Astrocyte (in vitro differentiated cells and primary cell): ENCODE measurements around the gene ZNF597. TPM values are rescaled to one million over a fixed set of nuclear protein-coding genes. Genes with fewer than 3 reads are reported as not detected.

Experiments
- DNase-seq: peaks from one replicate; pipeline ENCODE4 v3.0.0-alpha.2; 2010; ENCODE audit warnings: low read depth
- FAIRE-seq: peaks from 2 replicates; lab custom pipeline; 2011; peaks lifted over from hg19 to GRCh38; lab: Jason Lieb, UNC
- H2AFZ ChIP-seq: 2 replicates; pipeline ENCODE4 v1.6.0; 2012; ENCODE audit warnings: low read depth, low read length, inconsistent platforms
- H3K27ac ChIP-seq: 2 replicates; pipeline ENCODE4 v1.5.1; 2011; ENCODE audit warnings: low read depth, low read length, inconsistent platforms
- H3K27me3 ChIP-seq: 2 replicates; pipeline ENCODE4 v1.6.0; 2011; ENCODE audit warnings: low read length, inconsistent platforms; ENCODE audit not compliant: insufficient read depth
- H3K36me3 ChIP-seq: 2 replicates; pipeline ENCODE4 v1.5.1; 2011; ENCODE audit warnings: low read length, inconsistent platforms; ENCODE audit not compliant: insufficient read depth
- H3K4me1 ChIP-seq: 2 replicates; pipeline ENCODE4 v1.5.1; 2011; ENCODE audit warnings: low read length, inconsistent platforms; ENCODE audit not compliant: insufficient read depth
- H3K4me2 ChIP-seq: 2 replicates; pipeline ENCODE4 v1.6.0; 2012; ENCODE audit warnings: low read length, inconsistent platforms
- H3K4me3 ChIP-seq: 2 replicates; pipeline ENCODE4 v1.5.1; 2011; ENCODE audit warnings: low read depth, mild to moderate bottlenecking, low read length, inconsistent platforms; ENCODE audit not compliant: insufficient read depth
- H3K79me2 ChIP-seq: 2 replicates; pipeline ENCODE4 v1.6.0; 2012; ENCODE audit warnings: mild to moderate bottlenecking, low read length, inconsistent platforms; ENCODE audit not compliant: insufficient read depth
- H3K9ac ChIP-seq: 2 replicates; pipeline ENCODE4 v1.6.0; 2012; ENCODE audit warnings: mild to moderate bottlenecking, low read length, inconsistent platforms
- H3K9me3 ChIP-seq: 2 replicates; pipeline ENCODE4 v1.5.1; 2012; ENCODE audit warnings: low read depth, mild to moderate bottlenecking, low read length, inconsistent platforms; ENCODE audit not compliant: insufficient read depth
- H4K20me1 ChIP-seq: 2 replicates; pipeline ENCODE4 v1.6.0; 2012; ENCODE audit warnings: low read length, inconsistent platforms; ENCODE audit not compliant: insufficient read depth
- H3K27ac Mint-ChIP-seq: one replicate; pipeline ENCODE4 v1.8.0; 2021; ENCODE audit warnings: mild to moderate bottlenecking, mixed read lengths; ENCODE audit not compliant: unreplicated experiment
- H3K27me3 Mint-ChIP-seq: one replicate; pipeline ENCODE4 v1.8.0; 2021; ENCODE audit warnings: low read depth, mixed read lengths; ENCODE audit not compliant: unreplicated experiment
- H3K36me3 Mint-ChIP-seq: one replicate; pipeline ENCODE4 v1.8.0; 2021; ENCODE audit warnings: low read depth, mixed read lengths; ENCODE audit not compliant: unreplicated experiment
- H3K4me1 Mint-ChIP-seq: one replicate; pipeline ENCODE4 v1.8.0; 2021; ENCODE audit warnings: low read depth, mixed read lengths; ENCODE audit not compliant: unreplicated experiment
- H3K4me3 Mint-ChIP-seq: one replicate; pipeline ENCODE4 v1.8.0; 2021; ENCODE audit warnings: mild to moderate bottlenecking, moderate library complexity, mixed read lengths; ENCODE audit not compliant: unreplicated experiment
- H3K9me3 Mint-ChIP-seq: one replicate; pipeline ENCODE4 v1.8.0; 2021; ENCODE audit warnings: mild to moderate bottlenecking, mixed read lengths; ENCODE audit not compliant: unreplicated experiment
- EZH2 ChIP-seq: IDR thresholded peaks from 2 replicates; pipeline ENCODE4 v1.6.1; 2012; ENCODE audit warnings: mild to moderate bottlenecking, low read length, inconsistent platforms; ENCODE audit not compliant: insufficient read depth
- total RNA-seq: library from RNA; stranded (reverse); gene quantifications from 2 replicates; pipeline ENCODE4 v1.2.1, GENCODE V29; 2021
- TF ChIP-seq, protein P1 (sequence below): IDR thresholded peaks from 2 replicates; pipeline ENCODE4 v1.5.1; 2011; ENCODE audit warnings: low read depth, mild to moderate bottlenecking, inconsistent platforms, low read length, moderate library complexity; ENCODE audit not compliant: insufficient read depth

ZNF597 gene
- total RNA-seq, 1 donor from 2014 or later: 4.7 TPM

DNA sequence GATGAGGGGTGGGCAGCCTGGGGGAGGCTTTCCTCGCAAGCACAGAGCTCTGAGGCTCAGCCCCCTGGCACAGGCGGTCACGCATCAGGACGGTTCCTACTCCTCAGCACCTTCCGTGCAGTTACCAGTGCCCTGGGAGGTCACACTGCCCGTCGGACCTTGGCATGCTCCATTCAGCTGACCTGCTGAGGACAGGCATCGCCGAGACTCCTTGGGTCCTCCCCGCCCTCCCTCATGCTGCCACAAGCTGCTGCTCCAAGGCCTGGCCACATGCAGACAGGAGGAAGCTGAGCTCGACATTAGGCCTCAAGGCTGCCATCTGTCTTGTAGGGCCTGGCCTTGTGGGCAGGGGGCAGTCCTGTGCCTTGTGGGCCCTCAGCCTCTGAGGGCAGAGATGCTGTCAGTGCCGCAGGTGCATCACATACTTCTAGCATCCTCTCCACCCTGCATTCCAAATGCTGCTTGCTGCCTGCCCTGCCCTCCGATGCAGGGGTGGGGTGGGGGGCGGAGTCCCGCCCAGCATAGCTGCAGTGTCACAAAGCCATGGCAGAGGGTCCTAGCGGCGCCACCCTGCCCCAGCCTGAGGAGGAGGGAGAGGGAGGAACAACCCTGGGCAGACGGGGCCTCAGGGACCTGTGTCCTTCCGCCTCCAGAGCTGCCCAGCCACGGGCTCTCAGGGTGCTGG lies 42.7 kb upstream of the ZNF597 start:
- no peak for DNase-seq
- H3K36me3 ChIP-seq: peaks cover 13% of the 10 kb centered on the region
- Mint-ChIP-seq H3K27me3 (no peaks in the 10 kb centered on the region), H3K36me3 (peaks cover 25% of the 10 kb centered on the region), H3K4me1 (peaks cover 13% of the 10 kb centered on the region), H3K4me3 (no peak overlapping the region), H3K9me3 (peaks cover 4% of the 10 kb centered on the region), H3K27ac (no peak overlapping the region)
- TF ChIP-seq, protein P1, sequence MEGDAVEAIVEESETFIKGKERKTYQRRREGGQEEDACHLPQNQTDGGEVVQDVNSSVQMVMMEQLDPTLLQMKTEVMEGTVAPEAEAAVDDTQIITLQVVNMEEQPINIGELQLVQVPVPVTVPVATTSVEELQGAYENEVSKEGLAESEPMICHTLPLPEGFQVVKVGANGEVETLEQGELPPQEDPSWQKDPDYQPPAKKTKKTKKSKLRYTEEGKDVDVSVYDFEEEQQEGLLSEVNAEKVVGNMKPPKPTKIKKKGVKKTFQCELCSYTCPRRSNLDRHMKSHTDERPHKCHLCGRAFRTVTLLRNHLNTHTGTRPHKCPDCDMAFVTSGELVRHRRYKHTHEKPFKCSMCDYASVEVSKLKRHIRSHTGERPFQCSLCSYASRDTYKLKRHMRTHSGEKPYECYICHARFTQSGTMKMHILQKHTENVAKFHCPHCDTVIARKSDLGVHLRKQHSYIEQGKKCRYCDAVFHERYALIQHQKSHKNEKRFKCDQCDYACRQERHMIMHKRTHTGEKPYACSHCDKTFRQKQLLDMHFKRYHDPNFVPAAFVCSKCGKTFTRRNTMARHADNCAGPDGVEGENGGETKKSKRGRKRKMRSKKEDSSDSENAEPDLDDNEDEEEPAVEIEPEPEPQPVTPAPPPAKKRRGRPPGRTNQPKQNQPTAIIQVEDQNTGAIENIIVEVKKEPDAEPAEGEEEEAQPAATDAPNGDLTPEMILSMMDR: no peak
- TF ChIP-seq EZH2: no peak
- no peak overlapping the region for H3K27ac ChIP-seq
- H3K9me3 ChIP-seq: no peaks in the 10 kb centered on the region
- no peak for FAIRE-seq
- peaks cover 3% of the 10 kb centered on the region for H3K4me1 ChIP-seq
- no peak overlapping the region for H3K9ac ChIP-seq
- no peak overlapping the region for H3K4me3 ChIP-seq
- no peaks in the 10 kb centered on the region for H3K79me2 ChIP-seq
- no peak overlapping the region for H3K4me2 ChIP-seq
- H2AFZ ChIP-seq: no peak overlapping the region
- H3K27me3 ChIP-seq: no peaks in the 10 kb centered on the region
- peaks cover 29% of the 10 kb centered on the region for H4K20me1 ChIP-seq

DNA sequence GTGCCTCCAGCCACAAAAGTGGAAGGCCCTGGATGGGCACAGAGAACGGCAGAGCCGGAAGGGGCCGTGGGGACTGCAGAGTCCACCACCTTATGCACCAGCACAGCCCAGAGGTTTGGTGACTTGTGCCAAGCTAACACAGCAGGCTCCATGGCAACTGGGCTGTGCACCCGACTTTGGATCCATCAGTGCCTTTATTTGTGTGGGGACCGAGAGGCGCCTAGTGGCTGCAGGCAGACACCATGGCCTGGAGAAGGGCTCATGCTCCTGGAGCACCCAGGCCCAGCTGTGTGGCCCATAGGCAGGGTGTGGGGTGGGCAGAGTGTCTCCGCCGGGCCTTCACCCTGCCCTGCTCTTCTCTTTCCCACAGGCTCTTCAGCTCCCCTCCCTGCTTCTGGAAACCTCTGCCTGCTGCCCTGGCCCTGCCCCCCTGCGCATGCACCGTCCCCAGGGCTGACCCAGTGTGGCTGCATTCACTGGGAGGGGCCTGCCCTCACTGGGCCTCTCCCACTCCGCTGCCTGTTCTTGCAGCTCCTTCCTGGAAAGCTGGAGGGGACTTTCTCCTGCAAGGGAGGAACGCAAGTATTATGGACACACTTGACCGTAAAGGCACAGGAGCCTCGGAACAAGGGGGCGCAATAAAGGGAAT lies 41.9 kb upstream of the ZNF597 start:
- DNase-seq: no peak
- no peak overlapping the region for H3K27ac ChIP-seq
- Mint-ChIP-seq H3K4me3 (no peak overlapping the region), H3K27ac (no peak overlapping the region), H3K27me3 (no peaks in the 10 kb centered on the region), H3K4me1 (peaks cover 15% of the 10 kb centered on the region), H3K36me3 (peaks cover 28% of the 10 kb centered on the region), H3K9me3 (peaks cover 4% of the 10 kb centered on the region)
- peaks cover 13% of the 10 kb centered on the region for H3K36me3 ChIP-seq
- TF ChIP-seq, protein P1: no peak
- TF ChIP-seq EZH2: no peak
- FAIRE-seq: no peak
- H2AFZ ChIP-seq: no peak overlapping the region
- no peak overlapping the region for H3K4me3 ChIP-seq
- H3K27me3 ChIP-seq: no peaks in the 10 kb centered on the region
- H3K4me1 ChIP-seq: peaks cover 5% of the 10 kb centered on the region
- H3K79me2 ChIP-seq: no peaks in the 10 kb centered on the region
- no peak overlapping the region for H3K4me2 ChIP-seq
- H3K9me3 ChIP-seq: no peaks in the 10 kb centered on the region
- no peak overlapping the region for H3K9ac ChIP-seq
- peaks cover 30% of the 10 kb centered on the region for H4K20me1 ChIP-seq
